ENCODE measurements around the gene PSIP1.
A peak's percentile ranks its signal among the peaks of the same experiment; 100 is the strongest.
"Not testable (repeated sequence)": the region's sequence is repeated elsewhere in the genome, so short reads cannot be mapped to it uniquely, and the experiment has no call there.

Gene PSIP1

GRCh38 chr9:15430920-15431844 lies 79.6 kb downstream of the PSIP1 start:
- DNase-seq (ENCODE audit: low spot score) = no peak

- not testable (repeated sequence) for DNase-seq (ENCODE audit: low spot score)
Measured at GRCh38 chr9:15427702-15428101, 83.1 kb downstream of the PSIP1 start.

- DNase-seq (ENCODE audit: low spot score) = no peak
Measured at GRCh38 chr9:15426019-15426418, 84.8 kb downstream of the PSIP1 start.

- peak; percentile 54 for DNase-seq (ENCODE audit: low spot score)
Measured at GRCh38 chr9:15423231-15423985, 87.4 kb downstream of the PSIP1 start.

- peak; percentile 97 for DNase-seq (ENCODE audit: low spot score)
Measured at GRCh38 chr9:15422372-15423230, 88.2 kb downstream of the PSIP1 start, which contains the start of gene SNAPC3. TSS of gene SNAPC3 (plus strand) at chr9:15422876. CDS start at chr9:15422880, 4 bp downstream.

GRCh38 chr9:15421990-15422371 lies 88.8 kb downstream of the PSIP1 start:
- no peak for DNase-seq (ENCODE audit: low spot score)

GRCh38 chr9:15421532-15421931 lies 89.2 kb downstream of the PSIP1 start:
- DNase-seq (ENCODE audit: low spot score) = no peak

- DNase-seq (ENCODE audit: low spot score) = no peak
Measured at GRCh38 chr9:15420796-15421195, 90.0 kb downstream of the PSIP1 start.

GRCh38 chr9:15417626-15418025 lies 93.1 kb downstream of the PSIP1 start:
- no peak for DNase-seq (ENCODE audit: low spot score)

GRCh38 chr9:15416880-15417279 lies 93.9 kb downstream of the PSIP1 start:
- peak; percentile 58 for DNase-seq (ENCODE audit: low spot score)

All from AG08396 (cell line).